BE2C (cell line): ENCODE results near the gene GADD45A.
"Not testable (repeated sequence)": the region's sequence is repeated elsewhere in the genome, so short reads cannot be mapped to it uniquely, and the experiment has no call there.

Source experiments
- DNase-seq: peaks from one replicate; pipeline ENCODE4 v3.0.0-alpha.2; 2020
- H3K27me3 ChIP-seq: fragments of 250-450 bp; sonication (Bioruptor Pico); 2 replicates; pipeline ENCODE4 v1.5.1; 2020; ENCODE audit warnings: mild to moderate bottlenecking
- H3K36me3 ChIP-seq: fragments of 250-450 bp; sonication (Bioruptor Pico); 2 replicates; pipeline ENCODE4 v1.5.1; 2020; ENCODE audit warnings: mild to moderate bottlenecking
- H3K4me1 ChIP-seq: fragments of 250-450 bp; sonication (Bioruptor Pico); 2 replicates; pipeline ENCODE4 v1.5.1; 2020
- H3K4me3 ChIP-seq: 2 replicates; pipeline ENCODE4 v1.5.1; 2011; ENCODE audit warnings: low read depth, low read length
- H3K9me3 ChIP-seq: fragments of 250-450 bp; sonication (Bioruptor Pico); 2 replicates; pipeline ENCODE4 v1.5.1; 2020
- TF ChIP-seq, protein P1 (sequence below): IDR thresholded peaks from 2 replicates; pipeline ENCODE4 v1.5.1; 2012; ENCODE audit warnings: mild to moderate bottlenecking, low read depth, low read length

GADD45A gene

DNA sequence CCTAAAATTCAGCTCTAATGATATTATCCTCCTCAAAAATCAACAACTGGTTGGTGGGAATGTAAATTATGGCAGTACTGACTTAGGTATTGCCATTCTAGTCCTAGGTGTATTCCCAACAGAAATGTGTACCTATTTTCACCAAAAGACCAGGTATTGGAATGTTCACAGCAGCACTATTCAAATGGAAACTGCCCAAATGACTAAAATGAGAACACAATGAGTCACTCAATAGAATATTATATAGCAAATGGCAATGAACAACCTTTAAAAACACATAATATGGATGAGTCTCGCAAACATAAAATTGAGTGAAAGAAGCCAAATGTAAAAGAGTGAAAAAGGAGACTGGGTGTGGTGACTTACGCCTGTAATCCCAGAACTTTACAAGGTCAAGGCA lies 44.9 kb downstream of the GADD45A start:
- no peaks in the 10 kb centered on the region for H3K4me1 ChIP-seq
- no peaks in the 10 kb centered on the region for H3K36me3 ChIP-seq
- TF ChIP-seq, protein P1, sequence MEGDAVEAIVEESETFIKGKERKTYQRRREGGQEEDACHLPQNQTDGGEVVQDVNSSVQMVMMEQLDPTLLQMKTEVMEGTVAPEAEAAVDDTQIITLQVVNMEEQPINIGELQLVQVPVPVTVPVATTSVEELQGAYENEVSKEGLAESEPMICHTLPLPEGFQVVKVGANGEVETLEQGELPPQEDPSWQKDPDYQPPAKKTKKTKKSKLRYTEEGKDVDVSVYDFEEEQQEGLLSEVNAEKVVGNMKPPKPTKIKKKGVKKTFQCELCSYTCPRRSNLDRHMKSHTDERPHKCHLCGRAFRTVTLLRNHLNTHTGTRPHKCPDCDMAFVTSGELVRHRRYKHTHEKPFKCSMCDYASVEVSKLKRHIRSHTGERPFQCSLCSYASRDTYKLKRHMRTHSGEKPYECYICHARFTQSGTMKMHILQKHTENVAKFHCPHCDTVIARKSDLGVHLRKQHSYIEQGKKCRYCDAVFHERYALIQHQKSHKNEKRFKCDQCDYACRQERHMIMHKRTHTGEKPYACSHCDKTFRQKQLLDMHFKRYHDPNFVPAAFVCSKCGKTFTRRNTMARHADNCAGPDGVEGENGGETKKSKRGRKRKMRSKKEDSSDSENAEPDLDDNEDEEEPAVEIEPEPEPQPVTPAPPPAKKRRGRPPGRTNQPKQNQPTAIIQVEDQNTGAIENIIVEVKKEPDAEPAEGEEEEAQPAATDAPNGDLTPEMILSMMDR = no peak
- no peak for DNase-seq
- no peak overlapping the region for H3K4me3 ChIP-seq
- H3K9me3 ChIP-seq = no peaks in the 10 kb centered on the region
- H3K27me3 ChIP-seq = no peaks in the 10 kb centered on the region

DNA sequence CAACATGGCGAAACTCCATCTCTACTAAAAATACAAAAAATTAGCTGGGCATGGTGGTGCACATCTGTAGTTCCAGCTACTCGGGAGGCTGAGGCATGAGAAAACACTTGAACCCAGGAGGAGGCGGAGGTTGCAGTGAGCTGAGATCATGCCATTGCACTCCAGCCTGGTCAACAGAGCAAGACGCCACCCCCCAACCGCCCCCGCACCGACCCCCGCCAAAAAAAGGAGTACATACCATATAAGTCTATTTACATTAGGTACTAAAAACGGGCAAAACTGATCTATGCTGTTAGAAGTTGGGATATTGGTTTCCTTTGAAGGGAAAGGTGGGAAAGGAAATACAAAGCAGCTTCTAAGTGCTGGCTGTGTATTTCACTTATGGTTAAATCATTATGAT lies 45.3 kb downstream of the GADD45A start:
- not testable (repeated sequence) for DNase-seq, H3K27me3 ChIP-seq, H3K4me1 ChIP-seq, H3K4me3 ChIP-seq, H3K9me3 ChIP-seq, H3K36me3 ChIP-seq

DNA sequence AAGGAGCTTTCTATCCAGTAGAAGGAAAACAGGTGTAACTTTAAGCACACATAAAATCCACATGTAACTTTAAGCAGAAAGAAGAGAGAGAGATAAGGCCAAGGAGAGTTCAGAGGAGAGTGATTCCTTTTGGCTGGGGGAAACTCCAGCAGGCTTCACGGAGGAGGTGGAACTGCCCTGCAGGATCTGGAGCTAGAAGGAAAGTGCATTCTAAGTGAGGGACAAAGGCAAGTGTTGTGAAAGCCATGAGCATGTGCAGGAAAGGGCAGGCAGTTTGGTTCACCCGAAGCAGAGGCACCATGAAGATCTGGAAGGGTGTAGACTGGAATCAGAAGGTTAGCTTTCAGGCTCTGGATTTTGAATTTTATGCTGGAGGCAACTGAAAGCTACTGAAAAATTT lies 46.3 kb downstream of the GADD45A start:
- TF ChIP-seq, protein P1 = no peak
- no peak overlapping the region for H3K4me3 ChIP-seq
- H3K36me3 ChIP-seq = no peaks in the 10 kb centered on the region
- no peak for DNase-seq
- no peaks in the 10 kb centered on the region for H3K4me1 ChIP-seq
- no peaks in the 10 kb centered on the region for H3K27me3 ChIP-seq
- H3K9me3 ChIP-seq = no peaks in the 10 kb centered on the region

DNA sequence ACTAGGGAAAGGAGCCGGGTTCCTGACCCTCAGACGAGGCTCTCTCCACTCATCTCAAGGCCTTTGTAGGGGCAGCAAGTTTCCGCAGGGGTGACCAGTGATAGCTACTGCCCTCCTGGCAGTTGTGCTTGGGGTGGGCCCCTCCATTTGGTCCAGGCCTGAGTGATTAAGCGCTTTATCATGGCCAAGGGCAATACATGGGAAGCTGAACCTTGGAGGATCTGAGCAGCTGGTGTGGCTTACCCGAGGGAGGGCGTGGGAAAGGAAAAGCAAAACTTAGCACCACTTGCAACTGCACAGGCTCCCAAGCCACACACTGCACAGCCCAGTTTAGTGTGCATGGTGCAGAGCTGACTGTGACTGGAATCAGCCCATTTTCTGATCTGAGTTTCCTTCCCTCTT lies 47.8 kb downstream of the GADD45A start:
- no peaks in the 10 kb centered on the region for H3K4me1 ChIP-seq
- no peak overlapping the region for H3K4me3 ChIP-seq
- TF ChIP-seq, protein P1 = no peak
- no peak for DNase-seq
- H3K27me3 ChIP-seq = no peaks in the 10 kb centered on the region
- no peaks in the 10 kb centered on the region for H3K36me3 ChIP-seq
- no peaks in the 10 kb centered on the region for H3K9me3 ChIP-seq

DNA sequence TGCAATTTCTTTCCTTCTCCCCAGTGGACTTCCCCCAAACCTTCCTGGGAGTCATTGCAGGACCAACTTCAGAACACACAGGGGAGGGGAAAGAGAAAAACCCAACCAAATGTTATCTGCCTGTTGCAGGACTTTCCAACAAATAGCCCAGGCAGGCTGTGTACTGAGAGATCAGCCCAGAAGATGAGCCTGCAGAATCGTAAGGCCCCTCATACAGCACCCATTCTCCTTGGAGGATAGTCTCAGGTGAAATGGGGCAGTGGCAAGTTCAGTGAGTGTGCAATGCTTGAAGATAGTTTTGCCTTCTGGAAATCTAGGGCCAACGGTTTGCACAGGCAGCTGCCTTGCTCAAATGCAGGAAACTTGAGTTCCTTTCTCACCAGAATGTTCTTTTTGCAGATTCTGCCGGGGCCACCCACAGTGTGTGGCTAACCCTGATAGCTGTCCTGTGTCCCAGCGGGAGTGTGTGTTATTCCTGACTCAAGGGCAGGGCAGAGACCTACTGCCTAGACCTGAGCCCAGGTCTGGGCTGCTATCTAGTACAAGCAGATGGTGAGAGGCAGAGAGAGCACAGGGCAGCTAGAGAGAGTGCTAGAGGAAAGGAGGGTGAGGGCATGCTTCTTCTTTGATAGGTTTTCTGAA lies 48.8 kb downstream of the GADD45A start:
- Histone ChIP-seq H3K9me3 (no peaks in the 10 kb centered on the region), H3K36me3 (no peaks in the 10 kb centered on the region), H3K27me3 (no peaks in the 10 kb centered on the region), H3K4me3 (no peak overlapping the region), H3K4me1 (no peaks in the 10 kb centered on the region)
- TF ChIP-seq, protein P1 = no peak
- DNase-seq = no peak

DNA sequence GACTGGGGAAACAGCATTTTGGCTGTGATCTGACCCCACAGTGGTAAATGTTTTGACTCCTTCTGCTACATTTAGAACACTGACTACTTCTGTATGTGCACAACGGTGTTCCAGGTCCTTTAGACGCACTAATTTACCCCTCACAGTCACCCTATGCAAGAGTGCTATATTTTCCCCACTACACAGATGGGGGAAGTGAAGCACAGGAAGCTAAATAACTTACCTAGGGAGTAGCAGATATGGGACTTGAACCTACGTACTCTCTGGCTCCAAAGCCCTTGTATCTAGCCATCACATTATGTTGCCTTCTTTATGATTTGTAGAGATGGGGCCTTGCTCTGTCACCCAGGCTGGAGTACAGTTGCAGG lies 49.3 kb downstream of the GADD45A start:
- no peak for DNase-seq
- Histone ChIP-seq H3K9me3 (no peaks in the 10 kb centered on the region), H3K36me3 (no peaks in the 10 kb centered on the region), H3K4me3 (no peak overlapping the region), H3K27me3 (no peaks in the 10 kb centered on the region), H3K4me1 (no peaks in the 10 kb centered on the region)
- TF ChIP-seq, protein P1 = no peak

DNA sequence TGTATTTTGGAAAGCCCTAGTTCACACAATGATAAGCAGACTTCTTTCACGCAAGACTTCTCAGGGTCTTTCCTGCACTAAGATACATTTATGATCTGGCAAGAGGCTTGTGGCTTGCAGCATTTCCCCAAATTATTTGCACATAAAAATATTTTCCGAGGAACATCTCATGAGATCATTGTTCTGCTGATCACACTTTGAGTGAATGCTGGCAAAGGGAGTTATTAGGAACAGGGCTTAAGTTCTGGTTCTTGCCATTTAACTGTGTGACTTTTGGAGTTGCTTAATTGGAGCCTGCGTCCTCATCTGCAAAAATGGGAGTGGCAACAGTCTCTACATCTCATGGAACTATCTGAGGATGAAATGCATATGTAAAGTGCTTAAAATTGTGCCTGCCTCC lies 50.2 kb downstream of the GADD45A start:
- no peaks in the 10 kb centered on the region for H3K27me3 ChIP-seq
- H3K36me3 ChIP-seq = no peaks in the 10 kb centered on the region
- no peak for DNase-seq
- no peaks in the 10 kb centered on the region for H3K4me1 ChIP-seq
- no peaks in the 10 kb centered on the region for H3K9me3 ChIP-seq
- H3K4me3 ChIP-seq = no peak overlapping the region
- TF ChIP-seq, protein P1 = no peak
